Head of caudate nucleus (tissue), 42 donors: ENCODE data around the gene MED27.
"Not testable (repeated sequence)": the region's sequence is repeated elsewhere in the genome, so short reads cannot be mapped to it uniquely, and the experiment has no call there.

Experiments
- DNase-seq, 42 donors: peaks; one replicate each; pipeline versions ENCODE4 v3.0.0 to v3.0.0-alpha.2; 2020 to 2021; ENCODE audit warnings: mixed read lengths in 7 of 42
- intact Hi-C: fragments of 100-400 bp; cut with DNase I; formaldehyde crosslinking; loops from one replicate; pipeline ENCODE4 v1.15.0; 2022

MED27 gene

DNA sequence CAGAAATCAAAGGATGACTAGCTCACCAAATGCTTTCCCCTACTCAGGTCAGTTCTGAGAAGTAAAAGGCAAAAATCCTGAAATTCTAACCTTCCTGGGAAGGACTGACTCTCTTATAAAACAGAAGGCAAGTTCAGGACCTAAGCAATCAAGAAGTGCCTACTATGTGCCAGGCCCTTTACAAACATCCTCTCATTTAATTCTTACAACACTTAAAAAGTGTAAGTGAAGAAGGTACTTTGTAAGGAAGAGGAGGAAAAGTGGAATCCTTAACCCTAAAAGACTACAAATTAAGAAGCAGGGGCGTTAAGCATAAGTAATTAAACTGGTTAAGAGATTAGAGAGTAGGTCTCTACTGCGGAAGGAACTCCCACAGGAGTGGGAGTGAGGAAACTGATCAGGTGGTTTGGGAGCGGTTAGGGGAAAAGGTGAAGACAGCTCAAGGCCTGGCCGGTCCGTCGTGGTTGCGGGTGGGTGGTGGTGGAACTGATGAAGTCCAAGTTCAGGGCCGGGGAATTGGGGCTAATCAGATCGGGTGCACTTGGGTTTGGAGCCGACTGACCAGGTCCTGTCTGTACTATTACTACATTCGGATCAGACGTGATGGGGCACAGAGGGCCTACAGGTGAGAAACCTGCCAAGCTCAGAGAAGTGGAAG is 839 bp downstream of the MED27 start:
- intact Hi-C loops = loop anchor here (10.0 kb wide), 1 partner anchor 156 kb away; no protein-coding TSS in a partner anchor

DNA sequence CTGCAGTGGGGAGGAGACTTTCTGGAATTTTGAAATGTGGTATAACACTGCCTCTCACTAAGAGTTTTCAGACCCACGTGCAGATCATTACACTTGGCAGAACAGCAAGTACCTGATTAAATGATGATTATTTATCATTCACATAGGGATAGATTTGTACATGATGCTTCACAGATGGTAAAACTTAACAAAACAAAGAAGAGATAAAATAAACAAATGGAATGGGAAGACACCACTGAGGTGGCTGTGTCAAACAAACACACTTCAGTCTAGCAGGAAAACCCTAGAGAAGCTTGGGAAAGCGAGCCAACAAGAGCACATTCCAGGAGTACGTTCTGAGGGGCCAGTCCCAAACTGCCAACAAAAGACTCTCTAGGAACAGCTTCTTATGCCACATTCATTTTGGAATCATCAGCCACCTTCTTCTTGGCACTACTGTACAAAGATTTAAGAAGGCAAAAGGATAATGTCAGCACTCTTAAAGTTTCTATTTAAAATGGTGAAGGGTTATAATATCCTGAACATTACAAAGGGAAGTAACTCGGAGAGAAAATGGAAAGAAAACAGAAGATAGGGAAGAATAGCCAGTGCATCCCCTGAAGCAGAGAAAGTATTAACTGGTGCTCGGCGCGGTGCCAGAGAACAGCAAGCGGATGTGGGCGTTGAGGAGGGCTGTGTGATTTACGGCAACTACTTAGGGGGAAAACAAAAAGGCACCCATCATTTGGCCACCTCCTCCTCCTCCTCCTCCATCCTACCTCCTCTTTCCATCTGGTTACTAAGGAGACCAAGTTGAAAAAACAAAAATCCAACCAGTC is 1.6 kb downstream of the MED27 start:
- intact Hi-C loops = loop anchor here (10.0 kb wide), 1 partner anchor 157 kb away; no protein-coding TSS in a partner anchor
- DNase-seq = peak in 15 of 42 donors; percentile 13 to 60 (median 29)

More for the DNA sequence above, 839 bp downstream of the MED27 start:
- DNase-seq = peak in 18 of 42 donors; percentile 6 to 69 (median 31)

DNA sequence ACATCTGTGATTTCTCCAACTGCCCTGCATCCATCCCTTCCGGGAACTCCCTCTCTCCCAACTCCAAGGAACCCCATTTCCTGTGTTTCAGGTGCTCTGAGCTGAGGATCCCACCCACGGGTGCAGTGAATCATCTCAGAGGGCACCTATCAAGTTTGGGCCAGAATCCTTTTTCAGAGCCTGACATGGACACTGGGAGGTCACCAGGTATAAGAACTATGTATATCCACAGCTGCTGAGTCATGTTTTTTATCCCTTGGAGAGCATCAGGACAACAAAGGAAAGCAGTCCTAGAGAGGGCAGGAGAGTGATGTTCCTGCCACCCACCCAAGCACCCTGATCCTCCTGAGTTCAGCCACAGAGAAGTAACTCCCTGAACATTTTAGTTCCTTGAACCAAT is 3.8 kb downstream of the MED27 start:
- DNase-seq = no peak
- intact Hi-C loops = loop anchor here (10.0 kb wide), 1 partner anchor 159 kb away; no protein-coding TSS in a partner anchor

DNA sequence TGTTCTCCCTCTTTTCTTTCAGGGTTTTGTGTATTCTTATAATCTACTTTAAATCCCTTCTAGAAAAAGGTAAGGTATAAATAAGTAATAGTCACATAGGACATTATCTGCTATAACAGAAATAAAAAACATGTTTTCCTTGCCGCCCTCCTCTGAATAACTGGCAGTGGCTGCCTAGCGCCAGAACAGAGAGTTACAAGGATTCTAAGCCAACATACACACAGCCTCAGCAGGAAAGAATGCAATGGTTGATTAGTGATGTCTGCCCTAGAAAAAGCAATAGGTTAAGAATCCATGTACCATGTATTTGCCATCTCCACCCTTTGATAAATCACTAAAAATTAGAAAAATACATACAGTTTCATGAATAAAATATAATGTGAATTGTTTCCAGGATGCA is 4.9 kb downstream of the MED27 start:
- no peak for DNase-seq
- intact Hi-C loops = loop anchor here (10.0 kb wide), 1 partner anchor 160 kb away; no protein-coding TSS in a partner anchor

DNA sequence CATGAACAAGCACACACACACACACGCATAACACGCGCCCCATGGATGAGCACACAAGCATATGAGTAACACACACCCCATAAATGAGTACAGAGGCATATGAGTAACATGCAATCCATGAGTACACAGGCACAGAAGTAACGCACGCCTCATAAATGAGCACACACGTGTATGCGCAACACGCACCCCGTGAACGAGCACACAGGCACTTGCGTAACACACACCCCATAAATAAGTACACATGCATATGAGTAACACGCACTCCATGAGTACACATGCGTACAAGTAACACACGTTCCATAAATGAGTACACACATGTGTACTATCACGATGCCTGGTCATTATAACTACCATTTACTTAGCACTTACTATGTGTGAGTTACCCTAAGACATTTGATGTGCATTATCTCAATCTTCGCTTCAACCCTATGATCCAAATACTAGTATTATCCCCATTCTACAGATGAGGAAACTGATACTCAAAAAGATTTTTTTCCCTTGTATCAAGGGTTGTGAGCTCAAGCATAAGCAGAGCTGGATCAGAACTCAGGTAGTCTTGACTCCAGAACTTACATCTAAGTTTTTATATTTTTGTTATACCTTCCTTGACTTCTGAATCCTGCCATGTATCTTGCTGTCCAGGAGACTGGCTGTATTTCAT is 7.7 kb downstream of the MED27 start:
- intact Hi-C loops = loop anchor here (10.0 kb wide), 1 partner anchor 163 kb away; no protein-coding TSS in a partner anchor
- no peak for DNase-seq

DNA sequence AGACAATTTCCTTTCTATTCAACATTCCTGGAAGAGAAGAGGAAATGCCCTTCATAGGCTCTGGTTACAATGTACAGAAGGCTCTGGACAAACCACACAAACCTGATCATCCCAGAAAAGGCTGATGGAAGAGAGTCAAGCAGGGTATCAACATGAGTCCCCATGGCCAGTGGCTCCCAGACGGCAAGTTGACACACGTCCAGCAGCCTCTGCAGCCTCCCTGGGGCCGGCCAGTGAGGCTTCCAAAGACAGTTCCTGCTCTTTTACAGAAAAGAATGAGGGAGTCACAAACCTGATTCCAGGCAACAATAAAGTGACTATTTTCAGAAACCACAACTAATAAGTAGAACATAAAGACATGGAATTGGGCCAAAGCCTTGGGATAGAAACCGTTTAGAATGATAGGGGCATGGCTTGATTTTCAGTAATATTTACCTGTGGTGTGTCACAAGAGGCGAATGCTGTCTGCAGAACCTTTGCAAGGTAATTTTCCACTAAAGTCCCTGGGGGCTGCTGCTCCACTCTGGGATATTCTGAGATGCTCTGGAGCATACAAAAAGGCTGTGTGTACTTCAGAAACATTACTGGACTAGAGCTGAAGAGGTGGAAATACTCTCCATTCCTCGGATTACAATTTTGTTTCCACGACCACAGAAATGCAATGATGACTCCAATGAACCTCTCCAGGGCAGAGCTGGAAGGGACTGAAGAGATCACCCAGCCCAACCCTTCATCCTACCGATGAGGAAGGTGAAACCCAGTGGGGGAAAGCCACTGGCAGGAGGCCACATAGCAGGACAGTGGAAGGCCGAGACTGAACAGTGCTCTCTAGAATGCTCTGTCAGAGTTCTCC is 10.4 kb downstream of the MED27 start:
- DNase-seq = peak in 4 of 42 donors; percentile 11 to 30 (median 24)
- intact Hi-C loops = no loop called here

DNA sequence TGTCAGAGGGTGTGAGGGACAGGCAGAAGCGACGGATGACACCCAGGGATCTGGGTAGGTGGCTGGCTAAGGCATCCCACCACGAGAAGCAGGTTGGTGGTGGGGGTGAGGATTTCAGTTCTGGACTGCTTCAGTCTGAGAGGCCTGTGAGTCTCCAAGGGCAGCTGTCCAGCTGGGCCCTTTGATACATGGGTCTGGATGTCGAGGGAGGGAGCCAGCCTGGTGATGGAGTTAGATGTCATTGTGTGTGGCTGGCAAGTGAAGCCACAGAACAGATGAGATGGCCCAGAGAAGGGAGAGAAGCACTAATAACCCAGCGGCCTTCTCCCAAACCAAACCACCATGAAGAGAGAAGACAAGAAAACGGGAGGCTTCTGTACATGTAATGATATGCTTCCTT is 11.1 kb downstream of the MED27 start:
- intact Hi-C loops = no loop called here
- DNase-seq = peak; percentile 10 to 89 (median 78)

DNA sequence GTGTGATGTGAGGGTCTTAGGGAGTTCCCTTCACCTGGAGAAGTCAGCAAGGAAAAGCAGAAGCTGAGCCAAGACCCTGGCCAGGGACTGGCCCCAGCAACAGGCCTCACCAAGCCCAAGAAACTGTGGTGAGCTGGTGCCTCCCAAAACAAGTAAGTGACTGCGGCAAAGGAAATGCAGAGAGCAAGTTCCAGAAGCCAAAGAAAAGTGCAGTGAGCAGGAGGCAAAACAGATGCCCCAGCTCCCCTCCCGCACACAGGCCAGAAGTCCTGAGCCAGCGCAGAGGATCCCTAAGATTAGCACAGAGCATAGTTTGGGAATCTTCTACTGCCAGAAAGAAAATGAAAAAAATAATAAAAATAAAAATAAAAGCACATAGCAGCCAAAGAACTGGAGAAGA is 13.2 kb downstream of the MED27 start:
- intact Hi-C loops = no loop called here

DNA sequence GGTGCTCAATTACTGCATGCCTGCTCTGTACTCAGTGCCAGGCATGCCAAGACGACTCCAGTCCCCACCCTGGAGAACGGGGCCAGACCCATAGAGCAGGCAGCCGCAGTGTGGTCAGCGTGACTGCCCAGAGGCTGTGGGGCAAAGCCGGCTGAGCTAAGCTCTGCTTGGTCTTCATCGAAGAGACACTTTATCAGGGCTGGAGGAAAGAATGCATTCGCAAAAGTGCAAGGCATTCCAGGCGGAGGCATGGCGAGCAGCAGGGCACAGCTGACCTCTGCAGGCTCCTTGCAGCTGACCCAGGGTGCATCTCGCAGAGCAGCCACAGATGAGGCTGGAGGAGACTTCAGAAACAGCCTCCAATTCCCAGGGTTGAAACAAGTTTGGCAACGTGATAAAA is 13.6 kb downstream of the MED27 start:
- DNase-seq = no peak
- intact Hi-C loops = no loop called here

More for the DNA sequence above, 13.2 kb downstream of the MED27 start:
- DNase-seq = no peak

DNA sequence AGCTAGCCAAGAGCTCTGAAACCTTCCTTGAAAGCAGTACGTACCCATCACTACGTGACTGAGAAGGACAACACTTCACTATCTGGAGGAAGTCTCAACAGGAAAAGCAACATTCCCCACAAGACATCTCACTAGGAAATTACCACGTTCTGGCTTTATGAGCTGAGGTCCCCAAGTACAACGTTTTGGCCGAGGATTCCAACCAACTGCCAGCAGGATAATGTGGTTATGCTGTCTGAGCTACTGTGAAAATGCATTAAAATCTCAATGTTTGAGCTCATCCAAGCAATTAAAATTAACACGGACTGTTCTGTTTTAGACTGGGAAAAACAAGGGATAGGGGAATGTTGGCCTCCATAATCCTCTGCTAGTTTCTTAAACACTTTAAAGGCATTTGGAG is 16.4 kb downstream of the MED27 start:
- intact Hi-C loops = no loop called here

DNA sequence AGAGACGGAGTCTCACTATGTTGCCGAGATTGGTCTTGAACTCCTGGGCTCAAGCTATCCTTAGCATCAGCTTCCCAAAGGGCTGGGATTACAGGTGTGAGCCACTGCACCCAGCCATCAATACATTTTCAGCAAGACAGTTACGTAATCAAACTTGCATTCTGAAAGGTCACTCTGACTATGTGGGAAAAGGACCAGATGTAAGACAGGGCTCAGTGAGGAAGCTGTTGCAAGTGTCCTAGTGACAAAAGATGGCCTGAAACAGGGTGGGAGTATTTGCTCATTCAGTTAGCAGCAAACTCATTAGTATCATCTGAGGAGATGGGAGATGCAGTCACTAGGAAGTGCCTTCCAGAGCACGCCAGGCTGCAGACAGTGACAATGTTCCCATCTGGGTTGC is 16.9 kb downstream of the MED27 start:
- no peak for DNase-seq
- intact Hi-C loops = no loop called here

More for the DNA sequence above, 16.4 kb downstream of the MED27 start:
- DNase-seq = no peak

DNA sequence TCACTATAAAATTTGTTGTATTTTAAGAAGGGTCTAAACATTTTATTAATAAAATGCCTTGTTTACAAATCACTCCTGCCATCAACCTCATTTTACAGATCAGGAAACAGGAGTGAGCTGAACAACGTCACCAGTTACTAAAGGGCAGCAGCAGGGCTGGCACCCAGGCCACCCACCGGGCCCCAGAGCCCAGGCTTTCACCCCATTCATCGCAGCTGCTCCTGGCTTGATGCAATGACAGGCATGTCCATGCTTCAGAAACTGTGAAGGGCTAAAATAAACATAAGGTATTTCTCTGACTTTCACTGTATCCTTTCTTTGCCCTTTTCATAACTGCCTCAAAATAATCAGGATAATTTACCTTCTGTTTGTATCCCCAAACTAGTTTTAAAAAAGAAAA is 18.1 kb downstream of the MED27 start:
- no peak for DNase-seq

DNA sequence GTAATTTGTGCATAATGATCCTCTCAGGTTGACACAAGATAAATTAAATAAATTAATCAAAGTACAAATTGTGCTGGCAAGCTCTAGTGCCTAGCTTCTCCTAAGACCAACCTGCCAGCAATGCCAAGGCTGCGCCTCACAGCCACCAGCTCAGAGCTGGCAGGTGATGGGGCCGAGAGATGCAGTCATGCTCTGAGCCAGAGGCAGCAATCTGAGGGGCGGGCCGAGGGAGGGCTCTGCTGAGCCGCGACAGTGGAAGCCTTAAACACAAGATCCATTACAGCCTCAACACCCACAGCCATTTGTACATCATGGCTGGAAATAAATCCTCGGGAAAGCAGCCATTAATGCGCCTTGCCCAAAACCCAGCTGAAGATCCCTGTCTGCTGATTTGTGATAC is 20.3 kb downstream of the MED27 start:
- intact Hi-C loops = no loop called here
- peak in 1 of 42 donors; percentile 24 for DNase-seq

More for the DNA sequence above, 18.1 kb downstream of the MED27 start:
- intact Hi-C loops = no loop called here

DNA sequence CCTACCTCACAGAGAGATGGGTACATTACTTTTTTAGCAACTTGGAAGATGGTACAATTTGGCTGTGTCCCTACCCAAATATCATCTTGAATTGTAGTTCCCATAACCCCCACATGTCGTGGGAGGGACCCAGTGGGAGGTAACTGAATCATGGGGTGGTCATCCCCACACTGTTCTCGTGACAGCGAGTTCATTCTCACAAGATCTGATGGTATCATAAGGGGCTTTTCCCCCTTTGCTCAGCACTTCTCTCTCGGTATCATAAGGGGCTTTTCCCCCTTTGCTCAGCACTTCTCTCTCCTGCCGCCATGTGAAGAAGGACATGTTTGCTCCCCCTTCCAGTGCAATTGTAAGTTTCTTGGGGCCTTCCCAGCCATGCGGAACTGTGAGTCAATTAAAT is 21.4 kb downstream of the MED27 start:
- intact Hi-C loops, DNase-seq: not testable (repeated sequence)

DNA sequence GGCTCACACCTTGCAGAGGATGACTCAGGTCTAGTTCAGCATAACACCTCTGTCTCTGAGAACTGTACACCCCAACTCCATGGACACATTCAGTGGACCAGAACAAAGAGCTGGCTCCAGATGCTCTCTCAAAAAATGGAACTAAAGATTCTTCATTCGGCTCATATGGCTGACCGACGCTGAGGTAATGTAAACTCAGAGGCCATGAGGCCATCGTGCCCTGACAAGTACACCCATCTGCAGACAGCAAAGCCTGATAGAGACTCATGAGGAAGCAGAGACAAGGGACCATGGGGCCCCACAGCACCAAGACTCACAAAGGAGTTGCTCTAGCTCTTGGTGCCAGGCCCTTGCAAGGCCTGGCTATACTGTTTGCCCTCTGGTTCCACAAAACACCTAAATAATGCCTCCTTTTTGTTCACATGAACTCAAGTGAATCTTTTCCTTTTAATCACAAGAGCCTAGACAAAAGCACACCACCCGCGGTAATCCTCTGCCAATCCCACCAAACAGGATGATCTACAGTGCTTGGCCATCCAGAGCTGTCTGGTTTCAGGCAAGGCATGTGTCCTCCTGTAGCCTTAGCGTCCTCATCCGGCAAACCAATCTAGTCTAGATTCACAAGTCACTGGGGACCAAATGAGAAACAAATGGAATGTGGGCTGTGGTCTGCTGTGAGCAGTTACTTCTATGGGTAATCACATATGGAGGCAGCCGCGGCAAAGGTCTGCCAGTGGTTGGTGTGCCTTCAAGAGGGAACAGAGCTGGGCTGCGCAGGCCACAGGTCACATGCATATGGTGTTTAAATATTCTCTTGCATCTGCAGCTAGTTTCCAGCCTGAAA is 22.7 kb downstream of the MED27 start:
- intact Hi-C loops = no loop called here

DNA sequence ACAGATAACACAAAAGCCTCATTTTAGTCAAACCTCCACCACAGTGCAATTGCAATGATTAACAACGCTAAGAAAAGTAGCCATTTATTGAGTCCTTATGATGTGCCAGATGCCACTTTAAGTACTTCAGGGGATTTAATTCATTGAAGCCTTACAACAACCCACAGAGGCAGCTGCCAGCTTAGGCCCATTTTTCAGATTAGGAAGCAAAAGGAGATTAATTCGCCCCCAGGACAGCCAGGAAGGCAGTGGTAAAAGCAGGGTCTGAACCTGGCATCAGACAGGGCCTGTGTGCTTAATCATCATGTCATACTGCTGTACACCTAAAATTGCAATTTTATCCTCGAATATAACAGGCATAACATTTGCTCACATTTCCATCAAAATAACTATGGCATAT is 23.9 kb downstream of the MED27 start:
- no peak for DNase-seq
- intact Hi-C loops = no loop called here

More for the DNA sequence above, 22.7 kb downstream of the MED27 start:
- DNase-seq = no peak

DNA sequence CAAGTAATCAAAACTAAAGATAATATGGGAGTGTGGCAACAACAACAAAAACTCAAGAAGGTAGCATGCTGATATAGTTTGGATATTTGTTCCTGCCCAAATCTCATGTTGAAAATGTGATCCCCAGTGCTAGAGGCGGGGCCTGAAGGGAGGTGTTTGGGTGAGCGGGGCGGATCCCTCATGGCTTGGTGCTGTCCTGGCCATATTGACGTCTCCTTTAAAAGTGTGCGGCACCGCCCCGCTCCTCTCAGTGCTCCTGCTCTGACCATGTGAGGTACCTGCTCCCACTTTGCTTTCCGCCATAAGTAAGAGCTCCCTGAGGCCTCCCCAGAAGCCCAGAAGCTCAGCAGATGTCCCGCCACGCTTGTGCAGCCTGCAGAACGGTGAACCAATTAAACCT is 25.6 kb downstream of the MED27 start:
- DNase-seq = no peak
- intact Hi-C loops = no loop called here

DNA sequence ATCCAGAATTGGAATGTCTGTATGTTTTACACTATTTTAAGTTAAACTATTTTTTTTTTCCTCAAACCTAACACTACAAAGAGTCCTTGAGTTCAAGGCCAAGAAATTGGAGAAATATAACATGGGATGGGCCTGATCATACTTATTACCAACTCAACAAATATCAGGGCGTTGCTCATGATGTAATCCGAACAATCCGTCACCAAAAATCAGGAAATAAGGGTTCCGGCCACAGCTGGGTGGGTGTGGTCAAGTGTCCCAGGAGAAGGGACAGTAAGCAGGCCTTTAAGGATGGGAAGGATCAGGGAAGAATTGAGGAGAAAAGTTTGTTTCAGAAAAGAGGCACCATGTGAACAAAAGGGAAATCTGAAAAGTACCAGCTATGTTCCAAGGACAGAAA is 29.8 kb downstream of the MED27 start:
- no peak for DNase-seq
- intact Hi-C loops = no loop called here
